Astrocyte (in vitro differentiated cells and primary cell): ENCODE data around the gene ZNF691. TPM values are rescaled to one million over a fixed set of nuclear protein-coding genes. Genes with fewer than 3 reads are reported as not detected.

Experiments used
- DNase-seq: peaks from one replicate; pipeline ENCODE4 v3.0.0-alpha.2; 2010; ENCODE audit warnings: low read depth
- FAIRE-seq: peaks from 2 replicates; lab custom pipeline; 2011; peaks lifted over from hg19 to GRCh38; lab: Jason Lieb, UNC
- H2AFZ ChIP-seq: 2 replicates; pipeline ENCODE4 v1.6.0; 2012; ENCODE audit warnings: low read depth, low read length, inconsistent platforms
- H3K27ac ChIP-seq: 2 replicates; pipeline ENCODE4 v1.5.1; 2011; ENCODE audit warnings: low read depth, low read length, inconsistent platforms
- H3K27me3 ChIP-seq: 2 replicates; pipeline ENCODE4 v1.6.0; 2011; ENCODE audit warnings: low read length, inconsistent platforms; ENCODE audit not compliant: insufficient read depth
- H3K36me3 ChIP-seq: 2 replicates; pipeline ENCODE4 v1.5.1; 2011; ENCODE audit warnings: low read length, inconsistent platforms; ENCODE audit not compliant: insufficient read depth
- H3K4me1 ChIP-seq: 2 replicates; pipeline ENCODE4 v1.5.1; 2011; ENCODE audit warnings: low read length, inconsistent platforms; ENCODE audit not compliant: insufficient read depth
- H3K4me2 ChIP-seq: 2 replicates; pipeline ENCODE4 v1.6.0; 2012; ENCODE audit warnings: low read length, inconsistent platforms
- H3K4me3 ChIP-seq: 2 replicates; pipeline ENCODE4 v1.5.1; 2011; ENCODE audit warnings: low read depth, mild to moderate bottlenecking, low read length, inconsistent platforms; ENCODE audit not compliant: insufficient read depth
- H3K79me2 ChIP-seq: 2 replicates; pipeline ENCODE4 v1.6.0; 2012; ENCODE audit warnings: mild to moderate bottlenecking, low read length, inconsistent platforms; ENCODE audit not compliant: insufficient read depth
- H3K9ac ChIP-seq: 2 replicates; pipeline ENCODE4 v1.6.0; 2012; ENCODE audit warnings: mild to moderate bottlenecking, low read length, inconsistent platforms
- H3K9me3 ChIP-seq: 2 replicates; pipeline ENCODE4 v1.5.1; 2012; ENCODE audit warnings: low read depth, mild to moderate bottlenecking, low read length, inconsistent platforms; ENCODE audit not compliant: insufficient read depth
- H4K20me1 ChIP-seq: 2 replicates; pipeline ENCODE4 v1.6.0; 2012; ENCODE audit warnings: low read length, inconsistent platforms; ENCODE audit not compliant: insufficient read depth
- H3K27ac Mint-ChIP-seq: one replicate; pipeline ENCODE4 v1.8.0; 2021; ENCODE audit warnings: mild to moderate bottlenecking, mixed read lengths; ENCODE audit not compliant: unreplicated experiment
- H3K27me3 Mint-ChIP-seq: one replicate; pipeline ENCODE4 v1.8.0; 2021; ENCODE audit warnings: low read depth, mixed read lengths; ENCODE audit not compliant: unreplicated experiment
- H3K36me3 Mint-ChIP-seq: one replicate; pipeline ENCODE4 v1.8.0; 2021; ENCODE audit warnings: low read depth, mixed read lengths; ENCODE audit not compliant: unreplicated experiment
- H3K4me1 Mint-ChIP-seq: one replicate; pipeline ENCODE4 v1.8.0; 2021; ENCODE audit warnings: low read depth, mixed read lengths; ENCODE audit not compliant: unreplicated experiment
- H3K4me3 Mint-ChIP-seq: one replicate; pipeline ENCODE4 v1.8.0; 2021; ENCODE audit warnings: mild to moderate bottlenecking, moderate library complexity, mixed read lengths; ENCODE audit not compliant: unreplicated experiment
- H3K9me3 Mint-ChIP-seq: one replicate; pipeline ENCODE4 v1.8.0; 2021; ENCODE audit warnings: mild to moderate bottlenecking, mixed read lengths; ENCODE audit not compliant: unreplicated experiment
- EZH2 ChIP-seq: IDR thresholded peaks from 2 replicates; pipeline ENCODE4 v1.6.1; 2012; ENCODE audit warnings: mild to moderate bottlenecking, low read length, inconsistent platforms; ENCODE audit not compliant: insufficient read depth
- total RNA-seq: library from RNA; stranded (reverse); gene quantifications from 2 replicates; pipeline ENCODE4 v1.2.1, GENCODE V29; 2021
- TF ChIP-seq, protein P1 (sequence below): IDR thresholded peaks from 2 replicates; pipeline ENCODE4 v1.5.1; 2011; ENCODE audit warnings: low read depth, mild to moderate bottlenecking, inconsistent platforms, low read length, moderate library complexity; ENCODE audit not compliant: insufficient read depth

ZNF691 gene
- total RNA-seq, 1 donor from 2014 or later, result 5.8 TPM

DNA sequence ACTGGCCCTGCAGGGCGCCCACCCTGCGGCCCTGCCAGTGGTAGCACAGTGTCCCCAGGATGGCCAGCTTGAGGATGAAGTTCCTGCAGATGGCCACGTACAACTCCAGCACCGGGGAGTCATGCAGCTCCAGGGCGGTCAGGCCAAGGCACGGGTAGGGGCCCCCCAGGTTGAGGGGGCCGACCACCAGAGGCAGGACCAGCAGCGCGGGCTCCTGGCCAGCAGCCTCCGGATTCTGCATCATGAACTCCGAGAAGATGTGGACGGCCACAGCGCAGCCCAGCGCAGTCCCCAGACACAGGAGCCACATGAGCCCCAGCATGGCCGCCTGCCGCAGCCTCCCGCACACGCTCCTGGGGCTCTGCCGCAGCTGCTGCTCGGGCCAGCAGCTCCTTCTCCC lies 41.0 kb downstream of the ZNF691 start:
- no peaks in the 10 kb centered on the region for H3K4me1 Mint-ChIP-seq
- no peak overlapping the region for H2AFZ ChIP-seq

DNA sequence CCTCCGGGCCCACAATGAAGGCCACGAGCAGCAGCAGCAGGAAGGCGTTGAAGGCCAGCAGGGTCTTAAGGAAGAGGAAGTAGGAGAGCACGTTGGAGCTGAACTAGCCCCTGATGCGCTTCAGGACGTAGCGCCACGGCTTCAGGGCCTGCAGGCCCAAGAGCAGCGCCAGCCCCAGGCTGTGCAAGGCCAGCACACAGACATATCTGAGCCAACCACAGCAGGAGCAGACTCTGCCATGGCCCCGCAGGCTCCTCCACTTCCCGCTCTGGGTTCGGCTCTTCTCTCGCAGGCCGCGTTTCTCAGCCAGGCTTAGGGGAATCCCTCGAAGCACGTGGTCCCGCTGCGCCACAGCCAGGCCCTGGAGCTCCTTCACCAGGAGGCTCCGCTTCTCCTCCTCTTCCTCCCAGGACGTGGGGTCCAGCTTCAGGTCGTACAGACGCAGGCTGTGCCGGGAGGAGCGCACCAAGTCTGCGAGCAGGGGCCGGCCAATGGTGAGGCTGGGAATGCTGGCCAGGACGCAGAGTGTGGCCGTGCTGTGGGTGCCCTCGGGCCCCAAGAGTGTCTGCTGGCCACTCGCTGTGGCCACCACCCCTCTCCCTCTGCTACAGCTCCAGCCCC lies 41.7 kb downstream of the ZNF691 start:
- TF ChIP-seq, protein P1, sequence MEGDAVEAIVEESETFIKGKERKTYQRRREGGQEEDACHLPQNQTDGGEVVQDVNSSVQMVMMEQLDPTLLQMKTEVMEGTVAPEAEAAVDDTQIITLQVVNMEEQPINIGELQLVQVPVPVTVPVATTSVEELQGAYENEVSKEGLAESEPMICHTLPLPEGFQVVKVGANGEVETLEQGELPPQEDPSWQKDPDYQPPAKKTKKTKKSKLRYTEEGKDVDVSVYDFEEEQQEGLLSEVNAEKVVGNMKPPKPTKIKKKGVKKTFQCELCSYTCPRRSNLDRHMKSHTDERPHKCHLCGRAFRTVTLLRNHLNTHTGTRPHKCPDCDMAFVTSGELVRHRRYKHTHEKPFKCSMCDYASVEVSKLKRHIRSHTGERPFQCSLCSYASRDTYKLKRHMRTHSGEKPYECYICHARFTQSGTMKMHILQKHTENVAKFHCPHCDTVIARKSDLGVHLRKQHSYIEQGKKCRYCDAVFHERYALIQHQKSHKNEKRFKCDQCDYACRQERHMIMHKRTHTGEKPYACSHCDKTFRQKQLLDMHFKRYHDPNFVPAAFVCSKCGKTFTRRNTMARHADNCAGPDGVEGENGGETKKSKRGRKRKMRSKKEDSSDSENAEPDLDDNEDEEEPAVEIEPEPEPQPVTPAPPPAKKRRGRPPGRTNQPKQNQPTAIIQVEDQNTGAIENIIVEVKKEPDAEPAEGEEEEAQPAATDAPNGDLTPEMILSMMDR, result no peak
- TF ChIP-seq EZH2, result no peak
- no peak overlapping the region for H3K4me3 Mint-ChIP-seq

More for the DNA sequence above, 41.0 kb downstream of the ZNF691 start:
- H3K9ac ChIP-seq, result no peak overlapping the region
- Mint-ChIP-seq H3K4me3 (no peak overlapping the region), H3K27me3 (peaks cover 21% of the 10 kb centered on the region), H3K36me3 (peaks cover 1% of the 10 kb centered on the region), H3K27ac (no peak overlapping the region), H3K9me3 (no peaks in the 10 kb centered on the region)
- TF ChIP-seq, protein P1, result no peak
- no peak for TF ChIP-seq EZH2
- H3K4me1 ChIP-seq, result no peaks in the 10 kb centered on the region
- no peaks in the 10 kb centered on the region for H3K79me2 ChIP-seq
- H3K27ac ChIP-seq, result no peak overlapping the region
- H3K27me3 ChIP-seq, result peaks cover 6% of the 10 kb centered on the region
- no peak overlapping the region for H3K4me2 ChIP-seq
- no peaks in the 10 kb centered on the region for H3K36me3 ChIP-seq
- DNase-seq (no peak), FAIRE-seq (no peak)
- no peaks in the 10 kb centered on the region for H3K9me3 ChIP-seq
- H3K4me3 ChIP-seq, result no peak overlapping the region
- H4K20me1 ChIP-seq, result no peaks in the 10 kb centered on the region

DNA sequence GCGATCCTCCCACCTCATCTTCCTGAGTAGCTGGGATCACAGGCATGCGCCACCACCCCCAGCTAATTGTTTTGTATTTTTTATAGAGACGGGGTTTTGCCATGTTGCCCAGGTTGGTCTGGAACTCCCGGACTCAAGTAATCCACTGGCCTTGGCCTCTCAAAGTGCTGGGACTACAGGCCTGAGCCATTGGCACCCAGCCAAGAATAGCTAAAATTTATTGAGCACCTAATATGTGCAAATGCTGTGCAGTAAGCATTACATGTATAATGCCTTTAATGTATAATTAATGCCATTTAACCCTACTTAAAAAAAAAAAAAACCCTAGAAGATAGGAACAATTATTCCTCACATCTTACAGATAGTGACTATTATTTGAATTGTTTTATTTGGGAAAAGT lies 42.9 kb downstream of the ZNF691 start:
- no peak overlapping the region for H2AFZ ChIP-seq
- no peaks in the 10 kb centered on the region for H3K4me1 Mint-ChIP-seq
- H3K9me3 ChIP-seq, result no peaks in the 10 kb centered on the region
- FAIRE-seq, result no peak
- H3K27me3 Mint-ChIP-seq, result peaks cover 21% of the 10 kb centered on the region
- no peaks in the 10 kb centered on the region for H4K20me1 ChIP-seq
- no peak overlapping the region for H3K4me3 ChIP-seq
- no peak overlapping the region for H3K9ac ChIP-seq
- H3K27ac ChIP-seq, result no peak overlapping the region
- H3K36me3 ChIP-seq, result no peaks in the 10 kb centered on the region
- H3K27ac Mint-ChIP-seq, result no peak overlapping the region
- H3K27me3 ChIP-seq, result peaks cover 6% of the 10 kb centered on the region
- no peaks in the 10 kb centered on the region for H3K4me1 ChIP-seq
- DNase-seq, result no peak
- H3K4me2 ChIP-seq, result no peak overlapping the region
- H3K36me3 Mint-ChIP-seq, result peaks cover 1% of the 10 kb centered on the region
- no peaks in the 10 kb centered on the region for H3K79me2 ChIP-seq
- no peaks in the 10 kb centered on the region for H3K9me3 Mint-ChIP-seq
- no peak overlapping the region for H3K4me3 Mint-ChIP-seq
- TF ChIP-seq, protein P1, result no peak
- TF ChIP-seq EZH2, result no peak

More for the DNA sequence above, 41.7 kb downstream of the ZNF691 start:
- Histone ChIP-seq H3K9me3 (no peaks in the 10 kb centered on the region), H3K4me1 (no peaks in the 10 kb centered on the region), H3K4me2 (no peak overlapping the region), H4K20me1 (no peaks in the 10 kb centered on the region), H3K79me2 (no peaks in the 10 kb centered on the region), H2AFZ (no peak overlapping the region), H3K27ac (no peak overlapping the region), H3K4me3 (no peak overlapping the region), H3K9ac (no peak overlapping the region), H3K36me3 (no peaks in the 10 kb centered on the region), H3K27me3 (peaks cover 6% of the 10 kb centered on the region)
- Mint-ChIP-seq H3K27ac (no peak overlapping the region), H3K36me3 (peaks cover 1% of the 10 kb centered on the region), H3K27me3 (peaks cover 21% of the 10 kb centered on the region), H3K9me3 (no peaks in the 10 kb centered on the region), H3K4me1 (no peaks in the 10 kb centered on the region)
- DNase-seq (no peak), FAIRE-seq (no peak)
